HL-60 (cell line): Measurements from ENCODE around the gene SPATS2.

Experiments used
- DNase-seq, 2 experiments: peaks; one replicate each; pipeline ENCODE4 v3.0.0-alpha.2; 2010 to 2020; ENCODE audit warnings: low read depth in 1 of 2, low spot score in 1 of 2
- H3K27ac ChIP-seq: fragments of 250-450 bp; sonication (Bioruptor Pico); replicated peaks from 2 replicates; pipeline ENCODE4 v1.5.1; 2020; ENCODE audit warnings: mild to moderate bottlenecking, moderate library complexity
- H3K27me3 ChIP-seq: fragments of 250-450 bp; sonication (Bioruptor Pico); 2 replicates; pipeline ENCODE4 v1.5.1; 2021; ENCODE audit warnings: mild to moderate bottlenecking, moderate library complexity; ENCODE audit not compliant: insufficient read depth, poor library complexity, severe bottlenecking
- H3K4me3 ChIP-seq: replicated peaks from 2 replicates; pipeline ENCODE4 v1.5.1; 2011; ENCODE audit warnings: mild to moderate bottlenecking, control low read depth, low read length; ENCODE audit not compliant: insufficient read depth
- CTCF ChIP-seq: IDR thresholded peaks from one replicate; pipeline ENCODE4 v1.5.1; 2011; ENCODE audit warnings: low read length, control low read depth, inconsistent platforms; ENCODE audit not compliant: insufficient read depth
- GABPA ChIP-seq: IDR thresholded peaks from 2 replicates; pipeline ENCODE4 v1.6.1; 2012; ENCODE audit warnings: low read depth
- POLR2AphosphoS5 ChIP-seq: IDR thresholded peaks from 2 replicates; pipeline ENCODE4 v1.6.1; 2012; ENCODE audit warnings: low read depth
- SPI1 ChIP-seq: IDR thresholded peaks from 2 replicates; pipeline ENCODE4 v1.6.1; 2012; ENCODE audit warnings: low read depth, mild to moderate bottlenecking, borderline replicate concordance
- TF ChIP-seq, protein P1 (sequence below): IDR thresholded peaks from 2 replicates; pipeline ENCODE4 v1.6.1; 2012; ENCODE audit warnings: low read depth; ENCODE audit not compliant: insufficient replicate concordance

SPATS2 gene

DNA sequence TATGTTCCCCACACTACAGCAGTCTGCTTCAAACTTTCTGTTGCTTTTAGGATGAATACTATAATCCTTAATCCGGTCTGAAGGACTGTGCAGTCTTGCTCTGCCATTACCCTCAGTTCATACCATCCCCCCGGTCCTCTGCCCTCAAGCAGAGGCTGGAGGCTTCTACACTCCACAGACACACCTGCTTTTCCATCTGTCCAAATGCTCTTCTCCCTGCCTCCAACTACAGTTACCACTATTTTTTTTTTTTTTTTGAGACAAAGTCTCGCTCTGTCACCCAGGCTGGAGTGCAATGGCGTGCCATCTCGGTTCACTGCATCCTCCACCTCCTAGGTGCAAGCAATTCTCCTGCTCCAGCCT, 152.3 kb downstream of the SPATS2 start:
- TF ChIP-seq GABPA = no peak
- H3K27me3 ChIP-seq = no peaks in the 10 kb centered on the region
- no peak for DNase-seq
- no peak overlapping the region for H3K27ac ChIP-seq
- no peak overlapping the region for H3K4me3 ChIP-seq

GRCh38 chr12:49521389-49521788, 154.1 kb downstream of the SPATS2 start:
- DNase-seq = no peak
- Histone ChIP-seq H3K27me3 (no peaks in the 10 kb centered on the region), H3K4me3 (no peak overlapping the region), H3K27ac (no peak overlapping the region)
- TF ChIP-seq GABPA = no peak
- no peak for TF ChIP-seq CTCF
- TF ChIP-seq POLR2AphosphoS5 = no peak

DNA sequence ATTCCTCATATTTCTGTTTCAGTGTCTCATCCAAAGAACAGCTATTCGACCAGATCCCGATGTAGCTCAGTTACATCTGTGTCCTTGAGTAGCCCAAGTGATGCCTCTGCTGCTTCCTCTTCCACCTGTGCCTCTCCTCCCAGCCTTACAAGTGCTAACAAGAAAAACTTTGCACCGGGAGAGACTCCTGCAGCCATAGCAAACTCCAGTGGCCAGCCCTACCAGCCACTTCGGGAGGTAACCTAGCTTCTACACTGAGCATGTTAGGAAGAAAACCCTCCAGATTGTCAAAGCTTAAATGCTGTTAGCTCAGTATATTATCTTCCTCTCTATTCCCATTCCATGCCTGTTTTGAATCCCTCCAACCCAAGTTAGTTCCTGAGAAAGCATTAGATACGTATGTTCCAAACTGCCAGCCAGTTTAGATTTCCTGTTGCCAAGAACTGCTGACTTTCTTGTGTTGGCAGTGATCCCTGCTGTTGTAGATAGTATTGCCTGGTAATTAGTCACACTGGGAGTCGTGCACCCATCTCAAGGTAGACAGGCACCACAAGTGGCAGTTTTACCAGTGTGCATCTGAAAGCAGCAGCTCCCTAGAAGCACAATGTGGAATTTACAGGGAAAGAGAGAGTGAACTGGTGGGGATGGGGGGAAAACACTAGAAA, 157.5 kb downstream of the SPATS2 start:
- no peak overlapping the region for H3K4me3 ChIP-seq
- DNase-seq = no peak
- no peak overlapping the region for H3K27ac ChIP-seq
- H3K27me3 ChIP-seq = no peaks in the 10 kb centered on the region
- TF ChIP-seq, protein P1, sequence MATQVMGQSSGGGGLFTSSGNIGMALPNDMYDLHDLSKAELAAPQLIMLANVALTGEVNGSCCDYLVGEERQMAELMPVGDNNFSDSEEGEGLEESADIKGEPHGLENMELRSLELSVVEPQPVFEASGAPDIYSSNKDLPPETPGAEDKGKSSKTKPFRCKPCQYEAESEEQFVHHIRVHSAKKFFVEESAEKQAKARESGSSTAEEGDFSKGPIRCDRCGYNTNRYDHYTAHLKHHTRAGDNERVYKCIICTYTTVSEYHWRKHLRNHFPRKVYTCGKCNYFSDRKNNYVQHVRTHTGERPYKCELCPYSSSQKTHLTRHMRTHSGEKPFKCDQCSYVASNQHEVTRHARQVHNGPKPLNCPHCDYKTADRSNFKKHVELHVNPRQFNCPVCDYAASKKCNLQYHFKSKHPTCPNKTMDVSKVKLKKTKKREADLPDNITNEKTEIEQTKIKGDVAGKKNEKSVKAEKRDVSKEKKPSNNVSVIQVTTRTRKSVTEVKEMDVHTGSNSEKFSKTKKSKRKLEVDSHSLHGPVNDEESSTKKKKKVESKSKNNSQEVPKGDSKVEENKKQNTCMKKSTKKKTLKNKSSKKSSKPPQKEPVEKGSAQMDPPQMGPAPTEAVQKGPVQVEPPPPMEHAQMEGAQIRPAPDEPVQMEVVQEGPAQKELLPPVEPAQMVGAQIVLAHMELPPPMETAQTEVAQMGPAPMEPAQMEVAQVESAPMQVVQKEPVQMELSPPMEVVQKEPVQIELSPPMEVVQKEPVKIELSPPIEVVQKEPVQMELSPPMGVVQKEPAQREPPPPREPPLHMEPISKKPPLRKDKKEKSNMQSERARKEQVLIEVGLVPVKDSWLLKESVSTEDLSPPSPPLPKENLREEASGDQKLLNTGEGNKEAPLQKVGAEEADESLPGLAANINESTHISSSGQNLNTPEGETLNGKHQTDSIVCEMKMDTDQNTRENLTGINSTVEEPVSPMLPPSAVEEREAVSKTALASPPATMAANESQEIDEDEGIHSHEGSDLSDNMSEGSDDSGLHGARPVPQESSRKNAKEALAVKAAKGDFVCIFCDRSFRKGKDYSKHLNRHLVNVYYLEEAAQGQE = no peak
- TF ChIP-seq CTCF (no peak), POLR2AphosphoS5 (no peak), SPI1 (no peak), GABPA (no peak)

DNA sequence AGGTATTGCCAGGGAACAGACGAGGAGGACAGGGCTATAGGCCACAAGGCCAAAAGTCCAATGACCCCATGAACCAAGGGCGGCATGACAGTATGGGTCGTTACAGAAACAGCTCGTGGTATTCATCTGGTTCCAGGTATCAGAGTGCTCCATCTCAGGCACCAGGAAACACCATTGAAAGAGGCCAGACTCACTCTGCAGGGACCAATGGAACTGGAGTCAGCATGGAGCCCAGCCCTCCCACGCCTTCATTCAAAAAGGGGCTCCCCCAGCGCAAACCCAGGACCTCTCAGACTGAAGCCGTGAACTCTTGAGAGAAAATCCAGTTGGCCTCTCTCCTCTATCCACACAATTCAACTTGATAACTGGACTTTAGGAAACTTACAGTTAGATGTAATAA, 158.7 kb downstream of the SPATS2 start:
- no peak overlapping the region for H3K27ac ChIP-seq
- TF ChIP-seq, protein P1 = no peak
- TF ChIP-seq GABPA = no peak
- DNase-seq = no peak
- H3K27me3 ChIP-seq = no peaks in the 10 kb centered on the region
- no peak overlapping the region for H3K4me3 ChIP-seq

DNA sequence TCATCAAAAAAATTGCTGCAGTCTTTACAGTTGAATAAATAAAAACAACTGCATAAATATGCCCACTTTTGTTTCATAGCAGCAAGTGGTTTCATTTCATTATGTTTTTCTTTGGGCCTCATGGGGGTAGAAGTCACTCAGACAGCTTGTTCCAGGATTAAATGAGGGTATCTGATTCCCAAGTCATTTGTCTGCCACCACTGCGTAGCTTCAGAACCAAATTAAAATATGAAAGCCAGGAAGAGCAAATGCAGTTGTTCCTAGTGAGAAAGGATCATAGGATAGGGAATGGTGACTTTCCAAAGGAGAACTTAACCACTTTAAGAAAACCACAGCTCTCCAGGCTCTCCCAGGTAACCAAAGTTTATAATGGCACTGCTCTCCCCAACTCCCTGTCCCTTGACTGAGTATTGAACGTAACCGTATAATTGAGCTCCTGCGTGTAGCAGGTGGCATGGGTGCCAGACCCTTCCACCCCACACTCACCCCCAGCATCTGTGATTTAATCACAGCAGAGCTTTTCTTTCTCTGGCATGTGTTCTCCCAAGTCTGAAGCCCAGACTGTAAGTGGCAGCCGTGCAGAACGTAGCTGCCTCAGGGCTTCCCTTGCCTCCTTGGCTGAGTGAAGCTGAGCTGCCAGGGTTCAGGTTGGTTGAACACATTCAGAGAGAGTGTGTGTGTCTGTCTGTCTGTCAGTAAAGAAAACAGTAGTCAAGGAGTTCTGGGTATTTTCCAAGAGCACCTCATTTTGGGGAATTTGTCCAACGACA, 160.3 kb downstream of the SPATS2 start:
- no peak overlapping the region for H3K27ac ChIP-seq
- TF ChIP-seq CTCF (no peak), GABPA (no peak), SPI1 (no peak), POLR2AphosphoS5 (no peak)
- TF ChIP-seq, protein P1 = no peak
- H3K27me3 ChIP-seq = no peaks in the 10 kb centered on the region
- DNase-seq = no peak
- no peak overlapping the region for H3K4me3 ChIP-seq
